EH (cell line): ENCODE measurements around the gene CNIH2.
"Not testable (repeated sequence)": the region's sequence is repeated elsewhere in the genome, so short reads cannot be mapped to it uniquely, and the experiment has no call there.

Experiments
- DNase-seq: peaks from one replicate; pipeline ENCODE4 v3.0.0-alpha.2; 2015; ENCODE audit warnings: low read depth

CNIH2 gene

GRCh38 chr11:66315498-66315885, 37.5 kb downstream of the CNIH2 start:
- DNase-seq, result no peak

- DNase-seq, result peak; percentile 44
Measured at GRCh38 chr11:66315921-66316811, 38.2 kb downstream of the CNIH2 start.

GRCh38 chr11:66316849-66317251, 38.9 kb downstream of the CNIH2 start, which contains the start of gene CD248:
TSS of gene CD248 (minus strand) at chr11:66317044. CDS start at chr11:66317027, 17 bp downstream.
- peak; percentile 90 for DNase-seq

- DNase-seq, result peak; percentile 79
Measured at GRCh38 chr11:66317322-66317722, 39.3 kb downstream of the CNIH2 start.

GRCh38 chr11:66317723-66318599, 40.0 kb downstream of the CNIH2 start:
- DNase-seq, result peak; percentile 86

- DNase-seq, result no peak
Measured at GRCh38 chr11:66318600-66318970, 40.6 kb downstream of the CNIH2 start.

- DNase-seq, result not testable (repeated sequence)
Measured at GRCh38 chr11:66320289-66320688, 42.3 kb downstream of the CNIH2 start.

- not testable (repeated sequence) for DNase-seq
Measured at GRCh38 chr11:66320748-66321147, 42.8 kb downstream of the CNIH2 start.

- DNase-seq, result no peak
Measured at GRCh38 chr11:66321606-66322005, 43.6 kb downstream of the CNIH2 start.

- no peak for DNase-seq
Measured at GRCh38 chr11:66322732-66323427, 44.9 kb downstream of the CNIH2 start.

GRCh38 chr11:66323684-66324083, 45.7 kb downstream of the CNIH2 start:
- no peak for DNase-seq

- DNase-seq, result peak; percentile 78
Measured at GRCh38 chr11:66324664-66325063, 46.7 kb downstream of the CNIH2 start.

- no peak for DNase-seq
Measured at GRCh38 chr11:66325263-66325671, 47.3 kb downstream of the CNIH2 start.

- DNase-seq, result peak; percentile 92
Measured at GRCh38 chr11:66326261-66327111, 48.5 kb downstream of the CNIH2 start.

GRCh38 chr11:66327171-66328030, 49.4 kb downstream of the CNIH2 start:
- DNase-seq, result peak; percentile 84

GRCh38 chr11:66328031-66328301, 50.0 kb downstream of the CNIH2 start:
- DNase-seq, result peak; percentile 46

- peak; percentile 85 for DNase-seq
Measured at GRCh38 chr11:66328302-66329144, 50.5 kb downstream of the CNIH2 start.

- DNase-seq, result no peak
Measured at GRCh38 chr11:66329165-66329673, 51.2 kb downstream of the CNIH2 start.

- no peak for DNase-seq
Measured at GRCh38 chr11:66330931-66331330, 53.0 kb downstream of the CNIH2 start.
